ENCODE data around the gene TYW3. TPM values are rescaled to one million over a fixed set of nuclear protein-coding genes. Genes with fewer than 3 reads are reported as not detected.

Gene TYW3
- total RNA-seq, 1 experiment from 2014 or later = 32.9 TPM

DNA sequence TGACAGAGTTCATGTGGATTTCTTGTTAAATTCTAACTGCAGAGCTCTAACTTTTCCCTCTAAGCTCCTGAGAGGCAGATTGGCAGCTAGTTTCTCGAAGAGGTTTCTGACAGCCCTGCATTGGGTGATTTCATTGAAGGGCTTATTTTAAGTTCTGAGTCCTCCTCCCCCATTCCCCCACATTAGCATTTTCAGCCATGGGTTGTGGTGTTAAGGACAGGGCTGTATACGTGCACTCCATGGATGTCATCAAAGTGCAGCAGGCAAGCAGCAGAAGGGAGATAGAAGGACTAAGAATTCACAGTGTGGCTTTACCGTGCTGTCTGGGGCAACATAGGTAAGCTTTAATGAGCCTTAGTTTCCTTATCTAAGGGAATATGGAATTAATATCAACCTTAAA is 19.1 kb upstream of the TYW3 start:
- no peaks in the 10 kb centered on the region for H3K9me3 Mint-ChIP-seq
- CTCF ChIA-PET = interaction anchor here (0.7 to 1.2 kb wide), 2 partner anchors 20 to 245 kb away, joined by 3 read pairs; no protein-coding TSS in a partner anchor
- POLR2A ChIA-PET = no interaction called here

DNA sequence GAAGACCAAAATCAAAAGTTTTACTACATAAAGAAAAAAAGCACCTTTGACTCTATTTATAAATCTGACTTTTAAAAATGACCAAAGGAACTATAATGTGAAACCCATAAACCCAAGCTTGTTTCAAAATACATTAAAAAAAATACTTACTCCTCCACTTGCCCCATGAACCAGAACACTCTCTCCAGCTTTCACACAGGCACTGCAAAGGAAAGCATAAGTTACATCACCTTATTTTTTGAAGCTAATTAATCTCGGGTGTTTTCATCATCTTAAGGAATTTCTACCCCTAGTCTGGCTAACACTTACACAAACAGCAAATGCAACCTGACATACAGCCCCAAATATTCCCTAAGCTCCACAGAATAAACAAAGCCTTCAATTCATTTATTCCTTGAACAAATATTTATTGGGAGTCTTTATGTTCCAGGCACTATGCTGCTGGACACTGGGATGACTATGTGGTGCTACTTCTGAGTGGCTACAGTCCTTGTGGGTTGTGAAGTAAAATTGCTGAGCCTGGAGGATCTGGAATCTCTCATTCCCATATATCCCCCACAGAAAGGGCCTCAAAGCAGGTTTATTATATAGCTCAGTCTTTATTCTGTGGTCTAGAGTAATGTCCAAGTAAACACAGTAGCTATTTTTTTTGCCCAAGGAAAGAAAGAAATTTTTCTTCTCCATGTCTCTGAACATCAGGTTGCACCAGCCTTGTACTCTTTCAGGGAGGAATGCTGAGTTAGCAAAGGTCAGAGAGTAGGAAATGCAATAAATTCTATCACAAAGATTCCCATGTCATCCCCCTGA is 18.3 kb upstream of the TYW3 start:
- H3K27me3 Mint-ChIP-seq (ENCODE audit: low read depth) = no peaks in the 10 kb centered on the region
- DNase-seq (ENCODE audit: low spot score) (no peak), ATAC-seq (no peak)
- no peak overlapping the region for H3K4me3 Mint-ChIP-seq
- CTCF ChIA-PET = interaction anchor here (0.7 to 1.2 kb wide), 3 partner anchors 19 to 246 kb away, joined by 3 read pairs; no protein-coding TSS in a partner anchor
- no peaks in the 10 kb centered on the region for H3K9me3 Mint-ChIP-seq
- H3K4me1 Mint-ChIP-seq = 0 out of 2 replicates have a peak, but pooled peaks cover 6% of the 10 kb centered on the region
- TF ChIP-seq, protein P1, sequence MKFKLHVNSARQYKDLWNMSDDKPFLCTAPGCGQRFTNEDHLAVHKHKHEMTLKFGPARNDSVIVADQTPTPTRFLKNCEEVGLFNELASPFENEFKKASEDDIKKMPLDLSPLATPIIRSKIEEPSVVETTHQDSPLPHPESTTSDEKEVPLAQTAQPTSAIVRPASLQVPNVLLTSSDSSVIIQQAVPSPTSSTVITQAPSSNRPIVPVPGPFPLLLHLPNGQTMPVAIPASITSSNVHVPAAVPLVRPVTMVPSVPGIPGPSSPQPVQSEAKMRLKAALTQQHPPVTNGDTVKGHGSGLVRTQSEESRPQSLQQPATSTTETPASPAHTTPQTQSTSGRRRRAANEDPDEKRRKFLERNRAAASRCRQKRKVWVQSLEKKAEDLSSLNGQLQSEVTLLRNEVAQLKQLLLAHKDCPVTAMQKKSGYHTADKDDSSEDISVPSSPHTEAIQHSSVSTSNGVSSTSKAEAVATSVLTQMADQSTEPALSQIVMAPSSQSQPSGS (CRISPR knock-in tag; IDR thresholded peaks at IDR 0.05; ENCODE audit: borderline replicate concordance, low read depth) = no peak
- TF ChIP-seq, protein P2, sequence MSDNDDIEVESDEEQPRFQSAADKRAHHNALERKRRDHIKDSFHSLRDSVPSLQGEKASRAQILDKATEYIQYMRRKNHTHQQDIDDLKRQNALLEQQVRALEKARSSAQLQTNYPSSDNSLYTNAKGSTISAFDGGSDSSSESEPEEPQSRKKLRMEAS (CRISPR knock-in tag; IDR thresholded peaks at IDR 0.05) = no peak
- TF ChIP-seq, protein P3, sequence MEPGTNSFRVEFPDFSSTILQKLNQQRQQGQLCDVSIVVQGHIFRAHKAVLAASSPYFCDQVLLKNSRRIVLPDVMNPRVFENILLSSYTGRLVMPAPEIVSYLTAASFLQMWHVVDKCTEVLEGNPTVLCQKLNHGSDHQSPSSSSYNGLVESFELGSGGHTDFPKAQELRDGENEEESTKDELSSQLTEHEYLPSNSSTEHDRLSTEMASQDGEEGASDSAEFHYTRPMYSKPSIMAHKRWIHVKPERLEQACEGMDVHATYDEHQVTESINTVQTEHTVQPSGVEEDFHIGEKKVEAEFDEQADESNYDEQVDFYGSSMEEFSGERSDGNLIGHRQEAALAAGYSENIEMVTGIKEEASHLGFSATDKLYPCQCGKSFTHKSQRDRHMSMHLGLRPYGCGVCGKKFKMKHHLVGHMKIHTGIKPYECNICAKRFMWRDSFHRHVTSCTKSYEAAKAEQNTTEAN (CRISPR knock-in tag; IDR thresholded peaks at IDR 0.05) = no peak
- TF ChIP-seq SOX15 (CRISPR knock-in tag; IDR thresholded peaks at IDR 0.05) (no peak), KAT7 (CRISPR knock-in tag; IDR thresholded peaks at IDR 0.05; ENCODE audit: borderline replicate concordance) (no peak), ZNF121 (CRISPR knock-in tag; IDR thresholded peaks at IDR 0.05) (no peak)
- TF ChIP-seq, protein P4, sequence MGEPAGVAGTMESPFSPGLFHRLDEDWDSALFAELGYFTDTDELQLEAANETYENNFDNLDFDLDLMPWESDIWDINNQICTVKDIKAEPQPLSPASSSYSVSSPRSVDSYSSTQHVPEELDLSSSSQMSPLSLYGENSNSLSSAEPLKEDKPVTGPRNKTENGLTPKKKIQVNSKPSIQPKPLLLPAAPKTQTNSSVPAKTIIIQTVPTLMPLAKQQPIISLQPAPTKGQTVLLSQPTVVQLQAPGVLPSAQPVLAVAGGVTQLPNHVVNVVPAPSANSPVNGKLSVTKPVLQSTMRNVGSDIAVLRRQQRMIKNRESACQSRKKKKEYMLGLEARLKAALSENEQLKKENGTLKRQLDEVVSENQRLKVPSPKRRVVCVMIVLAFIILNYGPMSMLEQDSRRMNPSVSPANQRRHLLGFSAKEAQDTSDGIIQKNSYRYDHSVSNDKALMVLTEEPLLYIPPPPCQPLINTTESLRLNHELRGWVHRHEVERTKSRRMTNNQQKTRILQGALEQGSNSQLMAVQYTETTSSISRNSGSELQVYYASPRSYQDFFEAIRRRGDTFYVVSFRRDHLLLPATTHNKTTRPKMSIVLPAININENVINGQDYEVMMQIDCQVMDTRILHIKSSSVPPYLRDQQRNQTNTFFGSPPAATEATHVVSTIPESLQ (CRISPR knock-in tag; IDR thresholded peaks at IDR 0.05) = no peak
- POLR2A ChIA-PET = interaction anchor here (0.7 kb wide), 1 partner anchor 19 kb away, joined by 3 read pairs; no protein-coding TSS in a partner anchor
- H3K36me3 Mint-ChIP-seq = peaks cover 8% of the 10 kb centered on the region
- H3K27ac Mint-ChIP-seq = no peak overlapping the region

More for the DNA sequence above, 19.1 kb upstream of the TYW3 start:
- TF ChIP-seq GABPB1 (CRISPR knock-in tag; IDR thresholded peaks at IDR 0.05) = no peak
- TF ChIP-seq, protein P5, sequence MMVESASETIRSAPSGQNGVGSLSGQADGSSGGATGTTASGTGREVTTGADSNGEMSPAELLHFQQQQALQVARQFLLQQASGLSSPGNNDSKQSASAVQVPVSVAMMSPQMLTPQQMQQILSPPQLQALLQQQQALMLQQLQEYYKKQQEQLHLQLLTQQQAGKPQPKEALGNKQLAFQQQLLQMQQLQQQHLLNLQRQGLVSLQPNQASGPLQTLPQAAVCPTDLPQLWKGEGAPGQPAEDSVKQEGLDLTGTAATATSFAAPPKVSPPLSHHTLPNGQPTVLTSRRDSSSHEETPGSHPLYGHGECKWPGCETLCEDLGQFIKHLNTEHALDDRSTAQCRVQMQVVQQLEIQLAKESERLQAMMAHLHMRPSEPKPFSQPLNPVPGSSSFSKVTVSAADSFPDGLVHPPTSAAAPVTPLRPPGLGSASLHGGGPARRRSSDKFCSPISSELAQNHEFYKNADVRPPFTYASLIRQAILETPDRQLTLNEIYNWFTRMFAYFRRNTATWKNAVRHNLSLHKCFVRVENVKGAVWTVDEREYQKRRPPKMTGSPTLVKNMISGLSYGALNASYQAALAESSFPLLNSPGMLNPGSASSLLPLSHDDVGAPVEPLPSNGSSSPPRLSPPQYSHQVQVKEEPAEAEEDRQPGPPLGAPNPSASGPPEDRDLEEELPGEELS (CRISPR knock-in tag; IDR thresholded peaks at IDR 0.05) = no peak
- TF ChIP-seq GRHL2 (CRISPR knock-in tag; IDR thresholded peaks at IDR 0.05; ENCODE audit: insufficient replicate concordance, severe bottlenecking) = no peak
- TF ChIP-seq JAZF1 (CRISPR knock-in tag; IDR thresholded peaks at IDR 0.05) = no peak
- TF ChIP-seq, protein P6, sequence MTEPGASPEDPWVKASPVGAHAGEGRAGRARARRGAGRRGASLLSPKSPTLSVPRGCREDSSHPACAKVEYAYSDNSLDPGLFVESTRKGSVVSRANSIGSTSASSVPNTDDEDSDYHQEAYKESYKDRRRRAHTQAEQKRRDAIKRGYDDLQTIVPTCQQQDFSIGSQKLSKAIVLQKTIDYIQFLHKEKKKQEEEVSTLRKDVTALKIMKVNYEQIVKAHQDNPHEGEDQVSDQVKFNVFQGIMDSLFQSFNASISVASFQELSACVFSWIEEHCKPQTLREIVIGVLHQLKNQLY (CRISPR knock-in tag; IDR thresholded peaks at IDR 0.05) = no peak
- TF ChIP-seq ATF1 (CRISPR knock-in tag; IDR thresholded peaks at IDR 0.05) = no peak
- TF ChIP-seq, protein P7, sequence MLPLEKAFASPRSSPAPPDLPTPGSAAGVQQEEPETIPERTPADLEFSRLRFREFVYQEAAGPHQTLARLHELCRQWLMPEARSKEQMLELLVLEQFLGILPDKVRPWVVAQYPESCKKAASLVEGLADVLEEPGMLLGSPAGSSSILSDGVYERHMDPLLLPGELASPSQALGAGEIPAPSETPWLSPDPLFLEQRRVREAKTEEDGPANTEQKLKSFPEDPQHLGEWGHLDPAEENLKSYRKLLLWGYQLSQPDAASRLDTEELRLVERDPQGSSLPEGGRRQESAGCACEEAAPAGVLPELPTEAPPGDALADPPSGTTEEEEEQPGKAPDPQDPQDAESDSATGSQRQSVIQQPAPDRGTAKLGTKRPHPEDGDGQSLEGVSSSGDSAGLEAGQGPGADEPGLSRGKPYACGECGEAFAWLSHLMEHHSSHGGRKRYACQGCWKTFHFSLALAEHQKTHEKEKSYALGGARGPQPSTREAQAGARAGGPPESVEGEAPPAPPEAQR (CRISPR knock-in tag; IDR thresholded peaks at IDR 0.05) = no peak
- no peak for TF ChIP-seq MYBL2 (CRISPR knock-in tag; IDR thresholded peaks at IDR 0.05)
- no peak for TF ChIP-seq SP1 (CRISPR knock-in tag; conservative IDR thresholded peaks at IDR 0.05)
- H3K4me3 Mint-ChIP-seq = no peak overlapping the region
- H3K27me3 Mint-ChIP-seq (ENCODE audit: low read depth) = no peaks in the 10 kb centered on the region
- H3K27ac Mint-ChIP-seq = no peak overlapping the region
- H3K4me1 Mint-ChIP-seq = 0 out of 2 replicates have a peak, but pooled peaks cover 6% of the 10 kb centered on the region
- no peak for ATAC-seq
- DNase-seq (ENCODE audit: low spot score) = no peak
- H3K36me3 Mint-ChIP-seq = peaks cover 8% of the 10 kb centered on the region
